Measurements from ENCODE around the gene RFESD. TPM values are rescaled to one million over a fixed set of nuclear protein-coding genes. Genes with fewer than 3 reads are reported as not detected.
A peak's percentile ranks its signal among the peaks of the same experiment; 100 is the strongest.
"Not testable (repeated sequence)": the region's sequence is repeated elsewhere in the genome, so short reads cannot be mapped to it uniquely, and the experiment has no call there.

RFESD gene
- total and polyA plus RNA-seq, 7 experiments from 2014 or later, result 2.2 to 21.2 (median 8.8) TPM

DNA sequence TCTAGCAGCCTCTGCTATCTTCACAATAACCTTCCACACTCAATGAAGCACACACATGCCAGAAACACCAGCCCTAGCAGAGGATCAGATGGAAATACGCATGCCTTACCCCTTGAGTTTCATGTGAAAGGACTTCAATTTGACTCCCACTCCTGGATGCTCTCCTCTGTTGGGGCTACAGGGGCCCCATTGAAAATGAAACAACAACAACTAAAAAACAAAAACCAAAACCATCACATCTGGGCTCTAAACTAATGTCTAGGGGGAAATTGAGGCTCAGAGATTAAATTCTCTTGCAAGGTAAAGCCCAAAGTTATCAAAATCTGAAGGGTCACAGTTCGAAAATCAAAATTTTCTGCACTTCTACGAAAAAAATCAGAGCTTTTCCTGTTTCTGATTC lies 7.9 kb upstream of the RFESD start:
- POLR2A ChIA-PET, result no interaction called here
- Histone ChIP-seq H3K27me3 (ENCODE audit: control insufficient read depth in 2 of 2, insufficient read depth in 2 of 2, low read length in 2 of 2) (no peaks in the 10 kb centered on the region), H3K4me1 (ENCODE audit: control insufficient read depth in 2 of 2, insufficient read depth in 2 of 2, low read length in 2 of 2) (no peaks in the 10 kb centered on the region), H3K36me3 (ENCODE audit: control insufficient read depth in 2 of 3, insufficient read depth in 3 of 3, low read length in 3 of 3) (no peaks in the 10 kb centered on the region), H3K9me3 (ENCODE audit: control insufficient read depth in 2 of 3, low read length in 3 of 3) (no peaks in the 10 kb centered on the region), H3K27ac (ENCODE audit: low read depth, low read length) (no peak overlapping the region), H3K4me3 (ENCODE audit: low read length) (no peak overlapping the region)
- H3K9me3 Mint-ChIP-seq, result peaks cover 0 to 2% (median 0%) of the 10 kb centered on the region in 11 donors
- H3K4me1 Mint-ChIP-seq, result peaks cover under 1 to 10% (median 7%) of the 10 kb centered on the region in 7 donors
- CTCF ChIA-PET, result no interaction called here
- ATAC-seq (no peak), DNase-seq (no peak)
- H3K36me3 Mint-ChIP-seq, result peaks cover 0 to under 1% (median 0%) of the 10 kb centered on the region in 5 donors
- intact Hi-C loops (cut with micrococcal nuclease), result loop anchor here in 1 of 2 donors (10.0 kb wide), 1 partner anchor 1524 kb away; a partner anchor contains a TSS
- peaks cover 0 to 29% (median 0%) of the 10 kb centered on the region in 5 donors for H3K27me3 Mint-ChIP-seq
- H3K27ac Mint-ChIP-seq, result no peak overlapping the region
- no peak overlapping the region for H3K4me3 Mint-ChIP-seq

DNA sequence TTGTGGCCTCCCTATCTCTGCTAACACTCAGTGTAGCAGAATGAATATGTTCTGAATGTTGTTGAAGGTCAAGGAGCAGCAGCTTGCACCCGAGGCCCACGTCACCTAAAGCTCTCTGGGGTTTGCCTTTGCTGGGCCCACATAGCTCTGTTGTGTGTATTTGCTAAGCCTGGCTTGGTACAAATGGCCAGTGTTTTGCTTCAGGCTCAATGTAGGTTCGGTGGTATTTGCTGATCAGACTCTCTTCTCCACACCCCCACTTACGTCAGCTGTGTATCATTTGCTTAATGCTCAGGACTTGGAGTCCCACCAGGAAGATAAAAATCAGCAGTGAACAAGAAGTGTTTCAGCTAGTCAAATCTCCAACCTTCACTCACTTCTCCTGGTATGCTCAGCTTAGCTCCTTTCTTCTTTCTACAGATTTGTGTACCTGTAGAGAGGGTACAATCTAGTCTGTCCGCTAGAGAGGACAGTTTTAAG lies 4.8 kb upstream of the RFESD start:
- Mint-ChIP-seq H3K27me3 (peaks cover 0 to 20% (median 0%) of the 10 kb centered on the region in 5 donors), H3K27ac (no peak overlapping the region), H3K4me1 (peaks cover 3 to 26% (median 21%) of the 10 kb centered on the region in 7 donors), H3K4me3 (no peak overlapping the region), H3K9me3 (peaks cover 0 to 2% (median 0%) of the 10 kb centered on the region in 11 donors), H3K36me3 (no peaks in the 10 kb centered on the region)
- Histone ChIP-seq H3K27ac (ENCODE audit: low read depth, low read length) (no peak overlapping the region), H3K27me3 (ENCODE audit: control insufficient read depth in 2 of 2, insufficient read depth in 2 of 2, low read length in 2 of 2) (no peaks in the 10 kb centered on the region), H3K9me3 (ENCODE audit: control insufficient read depth in 2 of 3, low read length in 3 of 3) (no peaks in the 10 kb centered on the region), H3K4me1 (ENCODE audit: control insufficient read depth in 2 of 2, insufficient read depth in 2 of 2, low read length in 2 of 2) (peaks cover 0 to 11% of the 10 kb centered on the region in 2 donors), H3K36me3 (ENCODE audit: control insufficient read depth in 2 of 3, insufficient read depth in 3 of 3, low read length in 3 of 3) (no peaks in the 10 kb centered on the region), H3K4me3 (ENCODE audit: low read length) (no peak overlapping the region)
- DNase-seq, result no peak
- ChIA-PET POLR2A (interaction anchor here (1.2 to 2.1 kb wide), 3 partner anchors 10 to 21 kb away, joined by 6 to 8 read pairs (median 8); no protein-coding TSS in a partner anchor), CTCF (interaction anchor here (0.9 to 2.0 kb wide), 3 partner anchors 10 to 140 kb away, joined by 3 to 9 read pairs (median 4); no protein-coding TSS in a partner anchor)
- intact Hi-C loops (cut with micrococcal nuclease), result loop anchor here (10.0 kb wide), 2 partner anchors 893 to 1173 kb away; no protein-coding TSS in a partner anchor
- no peak for ATAC-seq

GRCh38 chr5:95643152-95643551 lies 3.4 kb upstream of the RFESD start:
- Mint-ChIP-seq H3K4me3 (no peak overlapping the region), H3K27me3 (peaks cover 0 to 17% (median 0%) of the 10 kb centered on the region in 5 donors), H3K4me1 (peaks cover 3 to 35% (median 27%) of the 10 kb centered on the region in 7 donors), H3K36me3 (no peaks in the 10 kb centered on the region), H3K9me3 (peaks cover 0 to 2% (median 0%) of the 10 kb centered on the region in 11 donors), H3K27ac (peak overlapping the region in 2 of 9 donors; percentile 25 to 46)
- H3K27me3 ChIP-seq (ENCODE audit: control insufficient read depth in 2 of 2, insufficient read depth in 2 of 2, low read length in 2 of 2), result no peaks in the 10 kb centered on the region
- ChIA-PET POLR2A (interaction anchor here (1.0 to 5.4 kb wide), 4 partner anchors 8 to 141 kb away, joined by 3 to 67 read pairs (median 4); partner anchors contain the start of gene GPR150), CTCF (interaction anchor here (1.1 to 4.0 kb wide), 7 partner anchors 10 to 205 kb away, joined by 3 to 20 read pairs (median 5); no protein-coding TSS in a partner anchor)
- DNase-seq (no peak), ATAC-seq (no peak)
- H3K9me3 ChIP-seq (ENCODE audit: control insufficient read depth in 2 of 3, low read length in 3 of 3), result no peaks in the 10 kb centered on the region
- no peak overlapping the region for H3K27ac ChIP-seq (ENCODE audit: low read depth, low read length)
- intact Hi-C loops (cut with micrococcal nuclease), result loop anchor here (10.0 kb wide), 2 partner anchors 892 to 1172 kb away; no protein-coding TSS in a partner anchor
- H3K36me3 ChIP-seq (ENCODE audit: control insufficient read depth in 2 of 3, insufficient read depth in 3 of 3, low read length in 3 of 3), result no peaks in the 10 kb centered on the region
- H3K4me1 ChIP-seq (ENCODE audit: control insufficient read depth in 2 of 2, insufficient read depth in 2 of 2, low read length in 2 of 2), result peaks cover 0 to 18% of the 10 kb centered on the region in 2 donors
- H3K4me3 ChIP-seq (ENCODE audit: low read length), result no peak overlapping the region

- Mint-ChIP-seq H3K4me3 (peak overlapping the region in 9 of 10 donors; percentile 0 to 87 (median 33)), H3K36me3 (no peaks in the 10 kb centered on the region), H3K27me3 (peaks cover 0 to 4% (median 0%) of the 10 kb centered on the region in 5 donors), H3K27ac (peak overlapping the region; percentile 1 to 89 (median 64)), H3K9me3 (peaks cover 0 to 2% (median 0%) of the 10 kb centered on the region in 11 donors), H3K4me1 (peaks cover 7 to 44% (median 32%) of the 10 kb centered on the region in 7 donors)
- Histone ChIP-seq H3K4me3 (ENCODE audit: low read length) (no peak overlapping the region), H3K4me1 (ENCODE audit: control insufficient read depth in 2 of 2, insufficient read depth in 2 of 2, low read length in 2 of 2) (peaks cover 0 to 18% of the 10 kb centered on the region in 2 donors), H3K27ac (ENCODE audit: low read depth, low read length) (peak overlapping the region; percentile 33), H3K36me3 (ENCODE audit: control insufficient read depth in 2 of 3, insufficient read depth in 3 of 3, low read length in 3 of 3) (no peaks in the 10 kb centered on the region), H3K9me3 (ENCODE audit: control insufficient read depth in 2 of 3, low read length in 3 of 3) (no peaks in the 10 kb centered on the region), H3K27me3 (ENCODE audit: control insufficient read depth in 2 of 2, insufficient read depth in 2 of 2, low read length in 2 of 2) (no peaks in the 10 kb centered on the region)
- DNase-seq, result peak in 8 of 9 donors; percentile 18 to 49 (median 42)
- peak; percentile 19 for ATAC-seq
- intact Hi-C loops (cut with micrococcal nuclease), result loop anchor here (1.0 to 10.0 kb wide), 14 partner anchors 20 to 1170 kb away; partner anchors contain the start of genes CAST (in 1 of the 2), ELL2 (in 1 of the 2), GLRX (in 1 of the 2) and RHOBTB3 (in 1 of the 2)
- ChIA-PET CTCF (interaction anchor here (0.6 to 4.0 kb wide), 14 partner anchors 13 to 691 kb away, joined by 3 to 31 read pairs (median 4); partner anchors contain the start of gene GLRX), POLR2A (interaction anchor here (0.6 to 5.4 kb wide), 4 partner anchors 9 to 134 kb away, joined by 4 to 67 read pairs (median 8); partner anchors contain the start of gene GPR150)
Observed at GRCh38 chr5:95644351-95645042, 2.1 kb upstream of the RFESD start.

DNA sequence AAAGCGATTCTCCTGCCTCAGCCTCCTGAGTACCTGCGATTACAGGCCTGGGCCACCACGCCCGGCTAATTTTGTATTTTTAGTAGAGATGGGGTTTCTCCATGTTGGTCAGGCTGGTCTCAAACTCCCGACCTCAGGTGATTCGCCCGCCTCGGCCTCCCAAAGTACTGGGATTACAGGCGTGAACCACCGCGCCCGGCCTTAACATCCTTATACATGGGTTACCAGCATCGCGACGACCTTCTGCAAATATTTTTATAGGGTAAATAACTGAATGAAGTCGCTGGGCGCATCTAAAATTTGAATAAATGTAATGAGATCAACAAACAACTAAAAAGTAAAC lies 380 bp upstream of the RFESD start:
- CTCF ChIA-PET, result interaction anchor here (0.6 to 4.0 kb wide), 11 partner anchors 11 to 215 kb away, joined by 3 to 31 read pairs (median 5); partner anchors contain the start of genes ARSK and SKIC3
- H3K9me3 ChIP-seq (ENCODE audit: control insufficient read depth in 2 of 3, low read length in 3 of 3); H3K36me3 Mint-ChIP-seq; H3K27me3 ChIP-seq (ENCODE audit: control insufficient read depth in 2 of 2, insufficient read depth in 2 of 2, low read length in 2 of 2); ATAC-seq; H3K9me3 Mint-ChIP-seq; H3K36me3 ChIP-seq (ENCODE audit: control insufficient read depth in 2 of 3, insufficient read depth in 3 of 3, low read length in 3 of 3); H3K27me3 Mint-ChIP-seq: not testable (repeated sequence)
- Histone ChIP-seq H3K4me3 (ENCODE audit: low read length) (peak overlapping the region; percentile 80), H3K4me1 (ENCODE audit: control insufficient read depth in 2 of 2, insufficient read depth in 2 of 2, low read length in 2 of 2) (peaks cover 0 to 18% of the 10 kb centered on the region in 2 donors), H3K27ac (ENCODE audit: low read depth, low read length) (peak overlapping the region; percentile 80)
- POLR2A ChIA-PET, result interaction anchor here (0.7 to 5.4 kb wide), 14 partner anchors 10 to 1016 kb away, joined by 3 to 67 read pairs (median 4); partner anchors contain the start of genes ARSK, CAST, GLRX and GPR150
- peaks cover 7 to 53% (median 40%) of the 10 kb centered on the region in 7 donors for H3K4me1 Mint-ChIP-seq
- intact Hi-C loops (cut with micrococcal nuclease), result loop anchor here (1.0 to 10.0 kb wide), 13 partner anchors 14 to 1289 kb away; partner anchors contain the start of genes ARSK (in 2 of the 2), CAST (in 1 of the 2), ELL2 (in 1 of the 2) and GLRX (in 1 of the 2)
- peak in 1 of 9 donors; percentile 8 for DNase-seq
- H3K27ac Mint-ChIP-seq, result peak overlapping the region; percentile 71 to 95 (median 89)
- H3K4me3 Mint-ChIP-seq, result peak overlapping the region; percentile 84 to 93 (median 88)

Data from naive thymus-derived CD4-positive, alpha-beta T cell (primary cell).